ENCODE data around the gene EEFSEC.

- TF ChIP-seq, protein P1, sequence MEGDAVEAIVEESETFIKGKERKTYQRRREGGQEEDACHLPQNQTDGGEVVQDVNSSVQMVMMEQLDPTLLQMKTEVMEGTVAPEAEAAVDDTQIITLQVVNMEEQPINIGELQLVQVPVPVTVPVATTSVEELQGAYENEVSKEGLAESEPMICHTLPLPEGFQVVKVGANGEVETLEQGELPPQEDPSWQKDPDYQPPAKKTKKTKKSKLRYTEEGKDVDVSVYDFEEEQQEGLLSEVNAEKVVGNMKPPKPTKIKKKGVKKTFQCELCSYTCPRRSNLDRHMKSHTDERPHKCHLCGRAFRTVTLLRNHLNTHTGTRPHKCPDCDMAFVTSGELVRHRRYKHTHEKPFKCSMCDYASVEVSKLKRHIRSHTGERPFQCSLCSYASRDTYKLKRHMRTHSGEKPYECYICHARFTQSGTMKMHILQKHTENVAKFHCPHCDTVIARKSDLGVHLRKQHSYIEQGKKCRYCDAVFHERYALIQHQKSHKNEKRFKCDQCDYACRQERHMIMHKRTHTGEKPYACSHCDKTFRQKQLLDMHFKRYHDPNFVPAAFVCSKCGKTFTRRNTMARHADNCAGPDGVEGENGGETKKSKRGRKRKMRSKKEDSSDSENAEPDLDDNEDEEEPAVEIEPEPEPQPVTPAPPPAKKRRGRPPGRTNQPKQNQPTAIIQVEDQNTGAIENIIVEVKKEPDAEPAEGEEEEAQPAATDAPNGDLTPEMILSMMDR (IDR thresholded peaks at IDR 0.05) = no peak
- TF ChIP-seq POLR2A (IDR thresholded peaks at IDR 0.05) (no peak), POLR2AphosphoS5 (IDR thresholded peaks at IDR 0.05) (no peak)
Measured at GRCh38 chr3:128338536-128339330, 185.5 kb downstream of the EEFSEC start.
